GM04503 (cell line): ENCODE measurements around the gene IVL.

ENCODE experiments used
- DNase-seq: peaks from one replicate; pipeline ENCODE4 v3.0.0-alpha.2; 2012; ENCODE audit warnings: low read depth

Gene IVL, protein sequence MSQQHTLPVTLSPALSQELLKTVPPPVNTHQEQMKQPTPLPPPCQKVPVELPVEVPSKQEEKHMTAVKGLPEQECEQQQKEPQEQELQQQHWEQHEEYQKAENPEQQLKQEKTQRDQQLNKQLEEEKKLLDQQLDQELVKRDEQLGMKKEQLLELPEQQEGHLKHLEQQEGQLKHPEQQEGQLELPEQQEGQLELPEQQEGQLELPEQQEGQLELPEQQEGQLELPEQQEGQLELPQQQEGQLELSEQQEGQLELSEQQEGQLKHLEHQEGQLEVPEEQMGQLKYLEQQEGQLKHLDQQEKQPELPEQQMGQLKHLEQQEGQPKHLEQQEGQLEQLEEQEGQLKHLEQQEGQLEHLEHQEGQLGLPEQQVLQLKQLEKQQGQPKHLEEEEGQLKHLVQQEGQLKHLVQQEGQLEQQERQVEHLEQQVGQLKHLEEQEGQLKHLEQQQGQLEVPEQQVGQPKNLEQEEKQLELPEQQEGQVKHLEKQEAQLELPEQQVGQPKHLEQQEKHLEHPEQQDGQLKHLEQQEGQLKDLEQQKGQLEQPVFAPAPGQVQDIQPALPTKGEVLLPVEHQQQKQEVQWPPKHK

DNA sequence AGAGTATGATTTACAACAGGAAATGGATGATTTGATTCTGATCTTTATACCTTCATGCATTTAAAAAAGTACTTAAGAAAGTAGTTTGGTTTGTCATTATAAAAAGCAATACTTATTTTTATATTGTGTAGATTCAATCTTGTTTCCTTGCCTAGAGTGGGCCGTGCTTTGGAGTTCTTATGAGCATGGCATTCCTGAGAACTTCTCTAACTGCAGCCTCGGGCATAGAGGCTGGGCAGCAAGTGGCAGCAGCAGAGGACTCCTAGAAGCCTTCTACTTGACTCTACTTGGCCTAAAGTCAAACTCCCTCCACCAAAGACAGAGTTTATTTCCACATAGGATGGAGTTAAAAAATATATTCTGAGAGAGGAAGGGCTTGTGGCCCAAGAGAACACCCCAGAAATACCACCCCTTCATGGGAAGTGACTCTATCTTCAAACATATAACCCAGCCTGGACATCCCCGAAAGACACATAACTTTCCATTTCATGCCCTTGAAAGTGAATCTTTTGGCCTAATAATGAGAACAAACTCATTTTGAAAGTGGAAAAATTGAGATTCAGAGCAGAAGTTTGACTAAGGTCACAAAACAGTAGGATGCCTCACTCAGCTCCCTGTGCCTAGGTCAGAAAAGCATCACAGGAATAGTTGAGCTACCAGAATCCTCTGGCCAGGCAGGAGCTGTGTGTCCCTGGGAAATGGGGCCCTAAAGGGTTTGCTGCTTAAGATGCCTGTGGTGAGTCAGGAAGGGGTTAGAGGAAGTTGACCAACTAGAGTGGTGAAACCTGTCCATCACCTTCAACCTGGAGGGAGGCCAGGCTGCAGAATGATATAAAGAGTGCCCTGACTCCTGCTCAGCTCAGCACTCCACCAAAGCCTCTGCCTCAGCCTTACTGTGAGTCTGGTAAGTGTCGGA lies at the start of gene IVL:
TSS of gene IVL (plus strand) at position 861 of the 916 bp plus-strand sequence. CDS start 1,252 bp downstream, outside the sequence.
- no peak for DNase-seq

DNA sequence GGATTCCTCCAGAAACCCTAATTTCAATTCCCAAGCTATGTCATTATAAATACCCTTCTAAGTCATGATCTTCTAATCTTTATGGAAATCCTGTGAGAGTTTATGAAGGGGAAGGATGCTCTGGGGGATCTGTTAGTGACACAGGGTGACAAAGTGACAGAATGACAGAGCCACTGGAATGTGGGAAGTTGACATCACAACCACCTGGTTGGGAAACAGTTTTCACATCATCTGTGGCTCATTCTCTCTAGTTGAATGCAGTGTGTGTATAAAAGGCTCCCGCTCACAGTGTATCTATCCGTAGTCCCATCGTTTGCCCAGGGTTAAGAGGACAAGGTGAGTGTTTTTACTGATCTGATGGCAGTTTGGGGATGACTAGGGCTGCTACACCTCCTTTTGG lies 48.6 kb upstream of the IVL start, which contains the start of gene LCE7A:
TSS of gene LCE7A (plus strand) at position 301 of the 400 bp plus-strand sequence. CDS start 702 bp downstream, outside the sequence.
- DNase-seq, result no peak

DNA sequence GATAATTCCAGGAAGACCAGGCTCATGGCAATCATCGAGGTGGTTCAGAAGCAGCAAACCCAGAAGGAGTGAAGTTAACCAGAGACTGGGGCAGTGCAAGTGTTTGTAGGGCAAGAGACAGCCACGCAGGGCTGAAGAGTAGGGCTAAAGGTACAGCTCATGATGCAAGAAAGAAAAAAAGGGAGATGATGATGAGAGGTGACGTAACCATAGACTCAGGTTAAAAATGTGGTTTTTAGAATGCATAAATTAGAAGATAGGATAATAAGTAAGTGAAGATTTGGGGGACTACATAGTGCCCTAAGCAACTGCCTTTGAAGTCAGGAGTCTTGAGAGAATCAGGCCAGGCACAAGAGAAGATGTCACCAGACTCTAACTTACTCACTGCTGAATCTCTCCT lies 48.2 kb upstream of the IVL start:
- DNase-seq, result no peak

DNA sequence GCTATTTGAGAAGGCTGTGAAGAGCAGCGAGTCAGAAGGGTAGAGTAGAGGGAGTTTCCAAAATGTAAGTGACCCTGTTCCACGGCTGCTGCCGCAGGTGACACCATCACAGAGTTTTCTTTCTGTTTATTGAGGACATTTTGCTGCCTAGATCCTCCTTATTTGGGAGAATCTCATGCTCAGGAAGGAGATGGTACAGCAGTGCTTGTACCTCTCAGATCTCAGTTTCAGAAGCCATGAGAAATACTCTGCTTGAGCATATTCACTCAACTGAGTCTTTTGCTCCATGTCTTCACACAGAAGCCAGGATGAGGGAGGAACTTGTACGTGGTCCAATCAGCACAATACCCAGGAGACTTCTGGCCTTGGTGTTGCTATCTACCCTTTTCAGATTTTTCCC lies 47.0 kb upstream of the IVL start:
- no peak for DNase-seq

DNA sequence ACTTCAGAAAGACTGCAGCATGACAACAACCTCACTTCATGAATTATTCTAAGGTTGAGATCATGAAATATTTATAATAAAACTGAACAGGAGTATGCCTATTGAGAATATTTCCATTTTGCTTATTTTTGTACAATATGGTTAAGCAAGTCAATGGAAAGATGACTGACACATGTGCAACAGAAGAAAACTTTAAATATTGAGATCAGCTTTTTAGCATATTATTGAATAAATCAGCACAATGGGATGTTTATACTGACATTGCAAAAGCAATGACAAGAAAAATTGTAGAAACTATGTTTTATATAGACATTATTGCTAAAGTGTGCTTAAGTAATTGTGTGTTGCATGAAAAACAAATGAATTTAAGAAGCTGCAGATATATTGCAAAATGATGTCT lies 43.9 kb upstream of the IVL start:
- DNase-seq, result no peak

DNA sequence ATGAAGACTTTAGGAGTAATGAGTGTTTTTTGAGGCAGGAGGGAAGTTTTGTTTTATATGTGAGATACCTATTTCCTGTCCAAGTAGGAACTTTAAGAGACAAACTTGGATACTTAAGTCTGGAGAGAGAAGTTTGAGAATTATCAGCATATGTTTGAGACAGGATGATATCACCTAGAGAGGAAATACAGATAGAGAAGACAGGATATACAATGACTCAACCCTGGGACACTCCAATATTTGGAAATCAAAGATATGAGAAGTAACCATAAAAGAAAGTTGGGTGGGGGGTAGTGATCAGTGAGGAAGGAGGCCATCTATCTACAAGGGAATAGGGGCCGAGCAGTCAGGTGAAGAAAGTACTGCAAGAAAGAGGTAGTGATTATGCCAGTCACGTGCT lies 42.0 kb upstream of the IVL start:
- DNase-seq, result no peak

DNA sequence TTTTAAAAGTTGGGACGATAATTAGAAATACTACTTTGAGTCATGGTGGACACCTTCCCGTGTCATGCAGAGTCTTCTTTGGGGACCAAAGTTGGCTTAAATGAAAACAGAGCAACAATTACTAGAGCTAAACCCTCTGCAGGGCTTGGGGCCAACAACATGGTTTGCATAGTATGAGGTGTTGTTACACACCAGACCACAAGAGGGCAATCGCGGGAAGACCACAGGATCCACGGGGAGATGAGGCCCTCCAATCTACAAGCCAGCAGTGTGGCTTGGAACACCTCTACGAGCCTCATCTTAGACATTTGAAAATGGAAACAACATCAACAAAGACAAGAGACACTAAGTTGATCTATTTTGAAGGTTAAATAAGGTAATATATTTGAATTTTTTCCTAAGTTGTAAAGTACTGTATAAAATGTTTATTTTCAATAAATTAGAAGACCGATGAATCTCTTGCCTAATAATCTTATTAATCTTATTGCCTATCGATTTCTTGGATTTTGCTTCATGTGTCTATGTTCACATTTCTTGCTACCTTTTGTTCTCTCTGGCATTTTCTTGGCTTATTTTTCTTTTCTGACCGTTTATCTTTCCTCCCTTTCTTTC lies 38.4 kb upstream of the IVL start:
- DNase-seq, result no peak

DNA sequence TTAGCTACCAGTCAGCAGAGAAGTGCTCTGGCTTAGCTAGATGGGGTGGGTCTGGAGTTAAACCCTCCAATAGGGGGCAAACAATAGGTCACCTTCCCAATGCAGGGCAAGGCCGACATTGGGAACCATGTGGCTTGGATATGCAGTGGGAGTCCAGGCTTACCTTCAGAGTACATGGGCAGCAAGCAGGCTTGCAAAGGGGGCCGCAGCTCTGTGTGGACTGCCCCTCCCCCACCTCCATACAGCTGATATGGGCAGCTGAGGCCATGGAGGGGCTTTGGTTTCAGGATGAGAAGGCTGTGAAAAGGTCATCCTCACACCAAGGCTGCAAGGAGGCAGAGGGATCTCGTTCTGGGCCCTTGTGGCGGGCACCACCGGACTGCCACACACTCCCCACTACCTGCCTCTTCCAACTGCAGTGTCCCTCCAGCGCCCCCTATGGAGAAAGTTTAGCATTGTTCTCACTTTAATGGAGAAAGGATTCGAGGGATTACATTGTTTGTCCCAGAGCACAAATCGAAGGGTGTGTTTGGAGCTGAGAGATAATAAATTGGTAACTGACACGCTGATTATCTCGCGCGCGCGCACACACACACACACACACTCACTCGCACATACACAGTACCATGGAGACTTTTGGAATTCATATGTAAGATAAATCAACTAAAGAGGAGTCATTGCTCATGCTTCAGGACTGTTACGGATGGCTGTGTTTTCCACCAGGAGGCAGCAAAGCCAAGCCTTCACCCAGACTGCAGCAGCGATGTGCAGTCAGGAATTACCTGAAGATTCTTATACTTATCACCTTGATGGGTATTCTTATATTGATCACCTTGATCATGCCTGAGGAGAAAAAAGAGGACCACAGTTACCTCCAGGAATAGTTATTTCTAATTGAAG lies 37.3 kb upstream of the IVL start:
- no peak for DNase-seq

DNA sequence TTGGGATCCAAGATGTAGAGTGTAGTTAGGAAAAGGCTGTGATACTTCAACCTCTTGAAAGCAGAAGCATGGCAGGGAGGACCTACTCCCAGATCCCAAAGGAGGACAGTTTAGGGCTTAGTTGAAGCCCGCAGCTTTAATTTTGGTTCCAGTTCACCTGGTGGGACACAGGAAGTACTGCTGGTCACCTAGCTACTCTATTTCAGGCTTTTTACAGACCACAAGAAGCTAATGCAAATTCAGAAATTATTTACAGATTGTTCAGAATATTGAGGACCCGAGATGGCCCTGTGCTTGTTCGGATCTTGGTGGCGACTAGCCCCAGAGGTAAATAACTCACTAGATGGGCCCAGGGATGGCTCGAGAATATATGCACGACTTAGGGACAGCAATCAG lies 36.6 kb upstream of the IVL start:
- no peak for DNase-seq

DNA sequence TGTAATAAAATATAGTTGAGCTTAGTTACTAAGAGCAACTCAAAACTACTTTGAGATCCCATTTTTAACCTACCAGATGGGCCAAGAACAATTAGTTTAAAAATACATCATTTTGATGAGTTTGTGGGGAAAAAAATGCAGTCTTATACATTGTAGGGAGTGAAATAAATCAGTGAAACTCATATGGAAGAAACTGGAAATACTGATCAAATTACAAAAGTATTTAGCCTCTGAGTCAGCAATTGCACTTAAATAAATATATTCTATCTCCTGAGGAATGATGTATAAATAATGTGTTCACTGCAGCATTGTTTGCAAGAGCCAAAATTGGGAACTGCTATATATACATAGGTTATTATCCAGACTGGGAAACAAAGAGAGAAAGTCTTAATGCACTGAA lies 34.9 kb upstream of the IVL start:
- DNase-seq, result no peak

DNA sequence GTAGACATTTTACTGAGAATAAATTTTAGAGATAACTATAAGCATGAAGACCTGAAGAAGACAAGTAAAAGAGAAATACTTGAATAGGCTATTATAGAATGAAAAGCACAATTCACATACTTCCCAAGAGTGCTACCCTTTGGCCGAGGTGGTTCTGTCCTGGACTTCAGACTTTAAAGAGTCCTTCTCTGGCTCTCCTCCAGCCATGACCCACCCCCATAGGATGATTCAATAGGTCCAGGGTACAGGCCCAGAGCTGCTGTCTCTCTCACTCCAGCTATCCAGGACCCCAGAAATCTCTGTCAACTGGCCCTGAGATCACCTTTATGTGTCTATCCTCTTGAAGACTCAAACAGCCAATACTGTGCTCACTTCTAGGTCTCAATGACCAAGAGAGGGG lies 31.5 kb upstream of the IVL start:
- no peak for DNase-seq

DNA sequence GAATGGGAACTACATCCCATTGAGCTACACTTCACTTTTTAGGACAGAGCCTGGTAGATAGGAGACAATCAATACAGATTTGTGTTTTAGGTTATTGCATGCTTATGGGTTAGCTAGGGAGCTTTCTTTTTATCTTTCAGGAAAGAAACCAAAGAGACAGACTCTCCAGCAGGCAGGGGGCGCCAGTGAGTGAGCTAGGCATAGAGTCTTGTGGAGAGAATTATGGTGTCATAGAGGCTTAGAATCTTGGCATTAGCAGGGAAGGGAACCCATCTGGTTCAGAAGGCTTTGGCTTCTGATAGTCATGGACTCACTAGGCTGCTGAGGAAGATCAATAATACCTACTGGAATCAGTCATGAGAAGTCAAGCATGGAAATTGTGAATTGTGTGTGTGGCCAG lies 30.3 kb upstream of the IVL start, which contains the start of gene SMCP:
TSS of gene SMCP (plus strand) at position 281 of the 400 bp plus-strand sequence. CDS start 6,101 bp downstream, outside the sequence.
- DNase-seq, result no peak

DNA sequence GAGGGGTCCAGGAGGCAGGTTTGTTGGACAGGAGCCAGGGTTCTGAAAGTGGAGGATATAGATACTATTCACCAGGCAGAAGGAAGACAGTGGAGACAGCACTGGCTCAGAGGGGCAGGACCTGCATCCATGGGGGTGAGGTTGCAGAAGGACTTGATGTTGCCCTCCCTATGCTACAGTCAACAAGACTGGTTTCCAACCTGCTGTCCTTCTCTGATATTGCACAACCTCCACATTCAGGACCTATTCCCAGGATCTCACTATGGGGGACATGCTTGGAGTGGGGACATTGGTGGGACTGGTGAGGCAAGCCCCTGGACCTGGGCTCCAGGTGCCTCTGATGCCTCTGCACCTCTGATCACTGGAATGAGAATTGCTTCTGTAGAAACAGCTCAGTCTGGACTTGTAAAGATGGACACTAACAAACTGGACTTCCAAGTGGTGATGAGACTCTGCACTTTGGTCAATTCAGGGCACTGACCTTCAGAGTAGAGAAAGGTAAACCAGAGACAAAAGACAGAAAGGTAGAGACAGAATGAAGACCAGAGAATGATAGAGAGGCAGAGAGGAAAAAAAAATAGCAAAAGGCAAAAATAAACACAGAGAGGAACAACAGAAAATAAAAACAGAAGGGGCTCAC lies 28.7 kb upstream of the IVL start:
- DNase-seq, result no peak

DNA sequence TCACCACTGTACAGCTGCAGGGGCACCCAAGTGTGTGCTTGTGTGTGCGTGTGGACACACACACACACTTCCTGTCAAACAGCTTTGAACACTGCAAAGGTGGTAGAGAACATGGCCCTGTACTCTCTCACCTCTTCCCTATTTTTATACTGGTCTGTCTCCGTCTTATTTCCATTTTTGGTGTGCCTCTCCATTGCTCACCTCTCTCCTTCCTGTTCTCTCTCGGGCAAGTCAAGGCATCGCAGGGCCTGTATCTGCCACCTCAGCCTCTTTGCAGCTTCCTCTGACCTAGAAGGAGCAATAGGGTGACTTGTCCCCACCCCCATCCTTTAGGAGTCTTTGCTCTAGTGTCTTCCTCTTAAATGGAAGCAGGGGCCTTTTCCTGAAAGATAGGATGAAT lies 28.0 kb upstream of the IVL start:
- DNase-seq, result no peak

DNA sequence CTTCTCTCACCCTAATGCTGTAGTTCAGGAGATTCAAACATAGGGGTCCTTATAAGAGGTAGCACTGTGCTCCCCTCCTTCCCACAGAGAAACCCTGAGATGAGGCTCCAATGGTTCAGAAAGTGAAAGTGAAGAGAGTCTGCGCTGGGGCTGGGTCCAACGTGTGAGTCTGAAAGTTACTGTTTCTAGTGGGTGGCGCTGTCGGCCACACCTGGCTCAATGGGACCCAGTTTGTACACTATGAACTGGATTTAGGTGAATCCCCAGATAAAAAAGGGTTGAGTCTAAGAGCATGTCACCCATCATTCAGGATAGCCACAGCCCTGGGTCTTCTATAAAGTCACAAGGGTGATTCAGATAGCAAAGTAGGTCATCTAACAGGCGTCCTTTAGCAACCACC lies 27.4 kb upstream of the IVL start:
- no peak for DNase-seq

DNA sequence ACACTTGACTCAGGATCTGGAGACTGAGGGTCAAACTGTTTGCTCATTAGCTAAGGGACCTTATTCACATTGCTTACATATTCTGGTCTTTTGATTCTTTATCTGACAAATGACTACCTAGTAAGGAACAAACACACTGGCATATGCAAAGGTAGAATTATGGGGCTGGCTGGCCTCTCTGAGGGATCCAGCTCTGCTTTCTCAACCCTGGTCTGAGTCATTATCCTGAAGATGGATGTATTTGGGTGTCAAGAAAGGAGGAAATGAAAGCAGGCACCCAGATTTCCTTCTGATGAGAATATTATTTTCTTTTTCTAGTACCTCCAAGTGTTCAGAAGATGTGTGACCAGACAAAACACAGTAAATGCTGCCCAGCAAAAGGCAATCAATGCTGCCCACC lies 24.3 kb upstream of the IVL start:
- no peak for DNase-seq

DNA sequence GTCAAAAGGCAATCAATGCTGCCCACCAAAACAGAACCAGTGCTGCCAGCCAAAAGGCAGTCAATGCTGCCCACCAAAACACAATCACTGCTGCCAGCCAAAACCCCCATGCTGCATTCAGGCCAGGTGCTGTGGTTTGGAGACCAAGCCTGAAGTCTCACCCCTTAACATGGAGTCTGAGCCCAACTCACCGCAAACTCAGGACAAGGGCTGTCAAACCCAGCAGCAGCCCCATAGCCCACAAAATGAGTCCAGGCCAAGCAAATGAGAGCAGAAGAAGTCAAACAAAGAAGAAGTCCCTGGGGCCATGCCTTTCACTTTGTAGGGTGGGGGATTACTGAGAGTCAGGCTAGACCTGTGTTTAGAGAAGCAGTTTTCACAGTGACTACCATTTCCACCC lies 23.8 kb upstream of the IVL start:
- DNase-seq, result no peak

DNA sequence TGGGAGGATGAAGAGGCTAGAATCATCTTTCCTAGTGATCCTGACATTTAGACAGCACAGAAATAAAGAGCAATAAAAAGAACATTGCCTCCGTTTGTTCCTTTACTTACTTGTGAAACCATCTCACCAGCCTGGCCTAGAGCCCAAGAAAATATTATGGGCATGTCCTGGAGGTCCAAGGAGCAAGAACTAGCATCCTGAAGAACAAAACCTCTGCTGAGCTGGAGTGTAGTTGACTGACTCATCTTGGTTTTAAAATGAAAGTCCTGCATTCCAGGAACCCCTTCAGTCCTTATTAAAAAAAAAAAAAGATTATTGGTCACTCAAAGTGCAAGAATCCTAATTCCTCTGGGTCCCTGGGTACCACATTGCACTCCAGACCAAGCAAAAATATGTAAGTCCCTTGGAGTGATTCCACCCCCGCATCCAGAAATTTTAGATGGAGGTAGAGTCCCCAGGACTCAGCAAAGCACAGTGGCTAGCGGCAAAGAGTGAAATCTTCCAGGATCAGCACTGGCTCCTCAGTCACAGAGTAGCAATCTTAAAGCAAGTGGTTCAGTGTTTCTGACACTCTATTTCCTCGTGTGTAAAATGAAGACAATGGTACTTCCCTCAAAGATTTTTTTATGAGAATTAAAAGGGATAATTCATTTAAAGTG lies 23.3 kb upstream of the IVL start:
- DNase-seq, result peak; percentile 51

DNA sequence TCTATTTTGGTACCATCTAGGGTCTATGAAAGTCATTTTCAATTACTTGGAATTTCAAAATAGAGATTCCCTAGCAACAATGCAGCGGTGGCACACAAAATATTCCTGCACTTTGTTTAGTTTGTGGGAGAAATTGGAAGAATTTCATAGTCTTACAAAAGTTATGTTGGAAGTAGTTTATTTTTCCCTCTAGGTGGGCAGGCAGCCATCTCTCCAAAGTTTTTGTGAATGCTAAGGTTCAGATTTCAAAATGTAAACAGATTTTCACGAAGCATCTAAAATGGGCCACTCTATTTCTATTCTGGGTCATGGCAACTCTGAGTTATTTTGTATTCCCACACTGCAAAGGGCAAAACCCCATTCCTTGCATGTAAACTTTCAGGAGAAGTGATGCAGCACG lies 22.3 kb upstream of the IVL start:
- peak; percentile 42 for DNase-seq
